ENCODE measurements around the gene DEGS1.
"Not testable (repeated sequence)": the region's sequence is repeated elsewhere in the genome, so short reads cannot be mapped to it uniquely, and the experiment has no call there.

The DEGS1 gene

GRCh38 chr1:224180783-224181452, 2.1 kb upstream of the DEGS1 start:
- DNase-seq (ENCODE audit: low read depth, low spot score): no peak

- DNase-seq (ENCODE audit: low read depth, low spot score): no peak
Measured at GRCh38 chr1:224181453-224181810, 1.6 kb upstream of the DEGS1 start.

- no peak for DNase-seq (ENCODE audit: low read depth, low spot score)
Measured at GRCh38 chr1:224182057-224182865, 779 bp upstream of the DEGS1 start.

GRCh38 chr1:224183591-224184312, 712 bp downstream of the DEGS1 start:
- DNase-seq (ENCODE audit: low read depth, low spot score): peak; percentile 76

GRCh38 chr1:224185208-224185607, 2.2 kb downstream of the DEGS1 start:
- DNase-seq (ENCODE audit: low read depth, low spot score): no peak

GRCh38 chr1:224188286-224188685, 5.2 kb downstream of the DEGS1 start:
- no peak for DNase-seq (ENCODE audit: low read depth, low spot score)

GRCh38 chr1:224189561-224189960, 6.5 kb downstream of the DEGS1 start:
- no peak for DNase-seq (ENCODE audit: low read depth, low spot score)

GRCh38 chr1:224192082-224192788, 9.2 kb downstream of the DEGS1 start:
- DNase-seq (ENCODE audit: low read depth, low spot score): no peak

GRCh38 chr1:224193319-224193966, 10.4 kb downstream of the DEGS1 start:
- DNase-seq (ENCODE audit: low read depth, low spot score): no peak

- DNase-seq (ENCODE audit: low read depth, low spot score): no peak
Measured at GRCh38 chr1:224196813-224197600, 14.0 kb downstream of the DEGS1 start.

- DNase-seq (ENCODE audit: low read depth, low spot score): no peak
Measured at GRCh38 chr1:224198572-224198971, 15.5 kb downstream of the DEGS1 start.

GRCh38 chr1:224199679-224200078, 16.6 kb downstream of the DEGS1 start:
- DNase-seq (ENCODE audit: low read depth, low spot score): no peak

- no peak for DNase-seq (ENCODE audit: low read depth, low spot score)
Measured at GRCh38 chr1:224201383-224201782, 18.3 kb downstream of the DEGS1 start.

- DNase-seq (ENCODE audit: low read depth, low spot score): no peak
Measured at GRCh38 chr1:224201853-224202252, 18.8 kb downstream of the DEGS1 start.

- DNase-seq (ENCODE audit: low read depth, low spot score): peak; percentile 90
Measured at GRCh38 chr1:224203243-224204016, 20.4 kb downstream of the DEGS1 start.

- no peak for DNase-seq (ENCODE audit: low read depth, low spot score)
Measured at GRCh38 chr1:224205438-224205840, 22.4 kb downstream of the DEGS1 start.

- not testable (repeated sequence) for DNase-seq (ENCODE audit: low read depth, low spot score)
Measured at GRCh38 chr1:224205931-224206538, 23.0 kb downstream of the DEGS1 start.

- DNase-seq (ENCODE audit: low read depth, low spot score): no peak
Measured at GRCh38 chr1:224211206-224211962, 28.3 kb downstream of the DEGS1 start.
